ENCODE results near the gene KMO.

KMO gene

DNA sequence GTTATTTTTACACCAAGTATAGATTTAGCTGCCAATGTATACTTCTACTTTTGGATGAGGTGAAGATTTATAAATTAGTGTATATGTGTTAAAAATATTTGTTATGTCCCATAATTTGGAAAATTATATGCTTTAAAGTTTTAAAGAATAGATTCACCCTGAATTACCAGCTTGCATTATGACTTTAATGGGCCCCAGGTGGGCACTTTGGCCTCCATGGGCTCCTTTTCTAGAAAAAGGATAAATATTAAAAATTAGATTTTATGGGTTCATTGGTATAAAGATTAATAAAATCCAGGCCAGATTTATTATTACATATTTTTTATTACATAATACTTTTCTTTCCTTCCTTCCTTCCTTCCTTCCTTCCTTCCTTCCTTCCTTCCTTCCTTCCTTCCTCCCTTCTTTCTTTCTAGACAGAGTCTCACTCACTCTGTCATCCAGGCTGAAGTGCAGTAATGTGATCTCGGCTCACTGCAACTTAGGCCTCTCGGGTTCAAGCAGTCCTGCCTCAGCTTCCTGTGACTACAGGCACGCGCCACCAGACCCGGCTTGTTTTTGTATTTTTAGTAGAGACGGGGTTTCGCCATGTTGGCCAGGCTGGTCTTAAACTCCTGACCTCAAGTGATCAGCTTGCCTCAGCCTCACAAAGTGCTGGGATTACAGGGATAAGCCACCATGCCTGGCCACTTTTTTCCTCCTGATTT, 21.9 kb downstream of the KMO start:
- TF ChIP-seq, protein P1, sequence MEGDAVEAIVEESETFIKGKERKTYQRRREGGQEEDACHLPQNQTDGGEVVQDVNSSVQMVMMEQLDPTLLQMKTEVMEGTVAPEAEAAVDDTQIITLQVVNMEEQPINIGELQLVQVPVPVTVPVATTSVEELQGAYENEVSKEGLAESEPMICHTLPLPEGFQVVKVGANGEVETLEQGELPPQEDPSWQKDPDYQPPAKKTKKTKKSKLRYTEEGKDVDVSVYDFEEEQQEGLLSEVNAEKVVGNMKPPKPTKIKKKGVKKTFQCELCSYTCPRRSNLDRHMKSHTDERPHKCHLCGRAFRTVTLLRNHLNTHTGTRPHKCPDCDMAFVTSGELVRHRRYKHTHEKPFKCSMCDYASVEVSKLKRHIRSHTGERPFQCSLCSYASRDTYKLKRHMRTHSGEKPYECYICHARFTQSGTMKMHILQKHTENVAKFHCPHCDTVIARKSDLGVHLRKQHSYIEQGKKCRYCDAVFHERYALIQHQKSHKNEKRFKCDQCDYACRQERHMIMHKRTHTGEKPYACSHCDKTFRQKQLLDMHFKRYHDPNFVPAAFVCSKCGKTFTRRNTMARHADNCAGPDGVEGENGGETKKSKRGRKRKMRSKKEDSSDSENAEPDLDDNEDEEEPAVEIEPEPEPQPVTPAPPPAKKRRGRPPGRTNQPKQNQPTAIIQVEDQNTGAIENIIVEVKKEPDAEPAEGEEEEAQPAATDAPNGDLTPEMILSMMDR (IDR thresholded peaks at IDR 0.05; ENCODE audit: extremely low read depth, missing control alignments): no peak
- no peak for DNase-seq (ENCODE audit: low spot score)

DNA sequence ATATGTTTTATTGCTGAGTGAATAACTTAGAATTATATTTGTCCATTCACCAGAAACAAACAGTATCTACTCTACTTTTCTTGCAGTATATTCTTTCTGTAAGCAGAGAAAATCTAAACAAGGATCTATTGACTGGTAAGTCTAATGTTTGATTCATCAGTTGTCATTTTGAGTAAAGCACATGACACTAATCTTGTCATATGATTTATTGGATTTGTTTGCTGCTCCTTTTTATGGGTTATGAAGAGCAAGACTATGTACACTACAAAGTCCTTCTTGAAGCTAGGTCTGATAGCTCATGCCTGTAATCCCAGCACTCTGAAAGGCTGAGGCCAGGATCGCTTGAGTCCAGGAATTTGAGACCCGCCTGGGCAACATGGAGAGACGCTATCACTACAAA, 23.3 kb downstream of the KMO start:
- TF ChIP-seq, protein P1 (IDR thresholded peaks at IDR 0.05; ENCODE audit: extremely low read depth, missing control alignments): no peak
- no peak for DNase-seq (ENCODE audit: low spot score)

DNA sequence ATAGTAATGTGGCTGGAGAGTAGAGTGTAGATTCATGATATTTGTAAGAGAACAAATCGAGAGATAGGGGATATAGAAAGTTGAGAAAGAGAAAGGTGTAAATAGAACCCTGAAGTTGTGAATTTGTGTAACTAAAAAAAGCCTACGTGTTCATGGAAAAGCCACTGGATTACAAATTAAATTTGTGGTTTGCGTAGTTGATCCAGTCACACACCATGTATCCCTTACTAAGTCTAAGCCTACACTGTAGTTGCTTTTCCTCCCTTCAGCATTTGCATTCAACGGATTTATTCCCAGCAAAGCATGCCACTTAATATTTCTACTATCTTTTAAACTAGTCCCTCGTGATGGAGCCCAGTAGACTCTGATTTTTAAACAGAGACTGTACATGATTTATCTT, 24.9 kb downstream of the KMO start:
- DNase-seq (ENCODE audit: low spot score): no peak
- TF ChIP-seq, protein P1 (IDR thresholded peaks at IDR 0.05; ENCODE audit: extremely low read depth, missing control alignments): no peak

DNA sequence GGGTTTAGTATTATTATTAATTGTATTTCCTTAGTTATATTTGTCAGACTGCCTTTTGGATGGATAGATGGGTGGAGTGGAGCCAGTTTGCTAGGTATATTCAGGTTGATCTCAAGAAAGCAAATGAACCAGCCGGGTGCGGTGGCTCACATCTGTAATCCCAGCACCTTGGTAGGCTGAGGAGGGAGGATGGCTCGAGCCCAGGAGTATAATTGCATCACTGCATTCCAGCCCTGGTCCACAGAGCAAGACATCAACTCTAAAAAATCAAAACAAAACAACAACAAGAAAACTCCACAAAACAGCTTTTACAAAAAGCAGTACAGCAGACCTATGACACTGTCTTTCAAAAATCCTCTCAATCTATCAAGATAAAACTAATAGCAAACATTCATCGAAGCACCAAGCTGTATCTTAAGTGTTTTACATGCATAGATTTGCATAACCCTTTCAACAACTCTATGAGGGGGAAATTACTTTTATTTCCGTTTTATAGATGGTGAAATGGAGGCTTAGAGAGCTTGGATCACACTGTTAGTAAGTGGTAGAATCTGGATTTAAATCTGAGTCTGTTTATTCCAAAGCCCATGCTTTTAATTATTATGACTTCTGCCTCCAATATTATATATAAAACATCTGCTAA, 25.5 kb downstream of the KMO start:
- DNase-seq (ENCODE audit: low spot score): no peak
- TF ChIP-seq, protein P1 (IDR thresholded peaks at IDR 0.05; ENCODE audit: extremely low read depth, missing control alignments): no peak

DNA sequence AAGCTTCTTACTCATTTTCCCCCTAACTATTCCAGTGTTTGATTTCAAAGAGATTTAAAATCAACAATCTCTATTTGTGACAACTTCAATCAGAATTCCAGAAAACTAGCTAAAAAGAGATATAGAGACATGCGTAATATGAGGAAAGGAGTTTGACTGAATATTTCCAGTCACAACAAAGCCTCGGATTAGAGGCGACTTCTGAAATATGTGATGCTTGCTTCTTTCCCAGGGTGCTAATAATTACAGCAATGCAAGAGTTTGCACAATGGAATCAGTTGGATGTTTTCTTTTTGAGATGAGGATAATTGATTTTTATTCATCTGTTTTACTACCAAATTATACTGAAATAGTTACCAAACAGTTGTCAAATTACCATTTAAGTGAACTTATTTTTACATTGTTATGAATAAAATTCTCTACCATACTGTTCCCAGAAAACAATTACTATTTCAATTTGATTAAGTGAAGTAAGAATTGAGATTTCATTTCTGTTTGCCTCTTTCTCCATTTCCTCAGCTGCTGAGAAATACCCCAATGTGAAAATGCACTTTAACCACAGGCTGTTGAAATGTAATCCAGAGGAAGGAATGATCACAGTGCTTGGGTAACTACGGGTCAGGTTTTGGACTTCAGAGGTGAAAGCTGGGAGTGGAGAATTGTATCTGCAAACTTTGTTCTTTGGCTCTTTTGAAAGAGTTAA, 28.1 kb downstream of the KMO start:
- no peak for DNase-seq (ENCODE audit: low spot score)
- TF ChIP-seq, protein P1 (IDR thresholded peaks at IDR 0.05; ENCODE audit: extremely low read depth, missing control alignments): no peak

DNA sequence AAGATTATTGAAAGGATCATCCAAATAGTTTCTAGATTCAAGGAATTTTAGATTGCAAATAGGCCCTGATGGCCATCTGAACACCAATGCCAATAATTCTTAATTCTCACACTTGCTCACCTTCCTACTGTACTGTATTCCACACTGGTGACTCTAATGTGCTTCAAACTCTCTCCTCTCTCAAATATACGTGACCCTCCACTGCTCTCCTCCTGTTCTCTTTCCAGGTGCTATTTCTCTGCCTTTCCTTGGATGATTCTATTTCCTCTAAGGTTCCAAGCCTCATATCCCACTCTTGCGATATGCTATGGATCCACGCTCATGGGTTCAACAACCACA, 28.6 kb downstream of the KMO start:
- DNase-seq (ENCODE audit: low spot score): no peak
- TF ChIP-seq, protein P1 (IDR thresholded peaks at IDR 0.05; ENCODE audit: extremely low read depth, missing control alignments): no peak

DNA sequence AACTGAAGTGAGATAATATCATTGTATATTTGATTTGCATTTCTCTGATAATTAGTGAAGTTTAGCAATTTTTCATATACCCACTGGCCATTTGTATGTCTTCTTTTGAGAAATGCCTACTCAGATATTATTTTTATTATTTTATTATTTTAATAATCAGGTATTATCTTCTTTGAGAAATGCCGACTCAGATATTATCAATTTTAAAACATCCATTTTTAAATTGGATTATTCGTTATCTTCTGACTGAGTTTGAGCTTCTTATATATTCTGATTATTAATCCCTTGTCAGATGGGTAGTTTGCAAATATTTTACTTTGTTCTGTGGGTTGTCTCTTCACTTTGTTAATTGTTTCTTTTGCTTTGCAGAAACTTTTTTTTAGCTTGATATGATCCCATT, 37.7 kb downstream of the KMO start:
- no peak for DNase-seq (ENCODE audit: low spot score)
- TF ChIP-seq, protein P1 (IDR thresholded peaks at IDR 0.05; ENCODE audit: extremely low read depth, missing control alignments): no peak
